Measurements from ENCODE around the gene SGPP1.
"Not testable (repeated sequence)": the region's sequence is repeated elsewhere in the genome, so short reads cannot be mapped to it uniquely, and the experiment has no call there.

Gene SGPP1

DNA sequence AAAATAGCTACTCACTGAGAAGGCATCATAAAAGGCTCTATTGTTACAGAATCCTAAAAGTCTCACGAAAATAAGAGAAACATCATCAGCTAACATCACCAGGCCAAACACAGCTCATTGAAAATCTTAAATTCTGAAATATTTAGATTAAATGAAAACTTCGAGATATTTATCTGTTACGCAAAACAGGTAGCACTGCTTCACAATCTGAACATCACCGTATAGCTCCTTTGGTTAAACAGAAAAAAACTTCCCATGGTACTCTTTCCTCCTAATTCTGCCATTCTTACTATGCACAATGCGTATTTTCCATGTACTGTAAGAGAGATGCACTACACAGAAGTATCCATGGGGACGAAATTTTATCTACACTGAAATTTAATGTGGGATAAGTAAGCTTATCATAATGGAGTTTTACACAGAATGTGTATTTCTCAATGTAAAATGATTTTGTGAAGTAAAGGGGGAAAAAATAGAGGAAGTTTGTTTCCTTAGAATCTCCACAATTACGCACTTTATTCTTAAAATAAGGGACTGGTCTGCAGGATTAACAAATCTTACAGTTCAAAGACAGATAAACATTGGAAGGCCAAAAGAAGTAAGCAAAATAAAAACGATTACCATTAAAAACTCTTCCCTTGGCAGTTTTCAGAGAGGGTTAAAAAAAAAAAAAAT is 1.9 kb downstream of the SGPP1 start:
- H3K4me1 ChIP-seq (ENCODE audit: control insufficient read depth, insufficient read depth, low read length) = peaks cover 17% of the 10 kb centered on the region; the same call in 1 of the 2 replicates
- H3K9me3 ChIP-seq (ENCODE audit: control insufficient read depth, insufficient read depth, low read length) = no peaks in the 10 kb centered on the region
- H3K27me3 ChIP-seq (ENCODE audit: control insufficient read depth, insufficient read depth, low read length) = peaks cover 29% of the 10 kb centered on the region
- H3K9ac ChIP-seq (ENCODE audit: low read depth, low read length) = no peak overlapping the region
- no peaks in the 10 kb centered on the region for H3K36me3 ChIP-seq (ENCODE audit: control insufficient read depth, insufficient read depth, low read length)
- no peak overlapping the region for H3K27ac ChIP-seq (ENCODE audit: low read depth, low read length)
- peak overlapping the region; percentile 74 for H3K4me3 ChIP-seq (ENCODE audit: low read depth, low read length)

DNA sequence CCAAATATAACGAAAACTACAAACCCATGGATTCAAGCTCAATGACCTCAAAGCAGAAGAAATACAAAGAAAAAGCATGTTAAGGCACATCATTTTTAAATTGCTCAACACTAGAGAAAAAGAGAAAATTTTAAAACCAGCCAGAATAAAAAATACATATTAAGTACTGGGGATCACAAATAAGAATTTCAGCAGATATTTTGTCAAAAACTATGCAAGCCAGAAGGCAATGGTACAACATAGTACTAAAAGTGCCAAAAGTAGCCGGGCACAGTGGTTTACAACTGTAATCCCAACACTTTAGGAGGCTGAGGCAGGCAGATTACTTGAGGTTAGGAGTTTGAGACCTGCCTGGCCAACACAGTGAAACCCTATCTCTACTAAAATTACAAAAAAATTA is 10.2 kb downstream of the SGPP1 start:
- H3K9me3 ChIP-seq (ENCODE audit: control insufficient read depth, insufficient read depth, low read length) = peaks cover 12% of the 10 kb centered on the region
- no peak overlapping the region for H3K27ac ChIP-seq (ENCODE audit: low read depth, low read length)
- no peak overlapping the region for H3K9ac ChIP-seq (ENCODE audit: low read depth, low read length)
- H3K27me3 ChIP-seq (ENCODE audit: control insufficient read depth, insufficient read depth, low read length) = no peaks in the 10 kb centered on the region
- no peaks in the 10 kb centered on the region for H3K4me1 ChIP-seq (ENCODE audit: control insufficient read depth, insufficient read depth, low read length)
- H3K4me3 ChIP-seq (ENCODE audit: low read depth, low read length) = no peak overlapping the region
- no peaks in the 10 kb centered on the region for H3K36me3 ChIP-seq (ENCODE audit: control insufficient read depth, insufficient read depth, low read length)

DNA sequence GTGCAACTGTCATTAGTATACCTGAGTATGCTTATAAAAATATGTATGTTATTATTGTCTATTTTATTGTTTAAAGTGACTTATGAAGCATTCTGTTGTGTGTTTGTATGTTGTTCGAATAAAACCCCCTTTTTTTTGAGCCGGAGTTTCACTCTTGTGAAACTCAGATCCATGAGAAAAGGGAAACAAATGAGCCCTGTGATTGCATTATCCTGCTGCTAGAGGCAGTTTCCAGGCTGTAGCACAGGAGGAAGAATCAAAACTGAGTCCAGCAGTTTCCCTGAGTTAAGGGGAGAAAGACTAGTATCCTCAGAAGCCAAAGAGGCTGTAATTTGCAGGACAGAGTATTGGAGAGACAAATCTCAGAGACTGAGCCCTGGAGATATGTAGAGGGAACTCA is 12.5 kb downstream of the SGPP1 start:
- no peak overlapping the region for H3K4me3 ChIP-seq (ENCODE audit: low read depth, low read length)
- H3K9me3 ChIP-seq (ENCODE audit: control insufficient read depth, insufficient read depth, low read length) = peaks cover 12% of the 10 kb centered on the region
- no peaks in the 10 kb centered on the region for H3K36me3 ChIP-seq (ENCODE audit: control insufficient read depth, insufficient read depth, low read length)
- no peaks in the 10 kb centered on the region for H3K27me3 ChIP-seq (ENCODE audit: control insufficient read depth, insufficient read depth, low read length)
- no peak overlapping the region for H3K27ac ChIP-seq (ENCODE audit: low read depth, low read length)
- H3K9ac ChIP-seq (ENCODE audit: low read depth, low read length) = no peak overlapping the region
- H3K4me1 ChIP-seq (ENCODE audit: control insufficient read depth, insufficient read depth, low read length) = no peaks in the 10 kb centered on the region

DNA sequence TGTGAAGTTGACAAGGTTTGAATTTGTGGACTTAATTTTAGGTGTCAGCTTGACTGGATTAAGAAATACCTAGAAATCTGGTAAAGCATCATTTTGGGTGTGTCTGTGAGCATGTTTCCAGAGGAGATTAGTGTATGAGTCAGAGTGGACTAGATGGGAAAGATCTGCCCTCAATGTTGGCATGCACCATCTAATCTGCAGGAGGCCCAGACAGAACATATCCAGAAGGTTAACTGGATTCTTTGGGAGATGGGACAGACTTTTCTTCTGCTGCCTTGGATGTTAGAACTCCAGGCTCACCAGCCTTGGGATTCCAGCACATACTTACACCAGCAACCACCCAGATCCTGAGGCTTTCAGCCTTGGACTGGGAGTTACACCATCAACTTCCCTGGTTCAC is 14.1 kb downstream of the SGPP1 start:
- no peaks in the 10 kb centered on the region for H3K27me3 ChIP-seq (ENCODE audit: control insufficient read depth, insufficient read depth, low read length)
- no peaks in the 10 kb centered on the region for H3K4me1 ChIP-seq (ENCODE audit: control insufficient read depth, insufficient read depth, low read length)
- H3K9ac ChIP-seq (ENCODE audit: low read depth, low read length) = no peak overlapping the region
- H3K27ac ChIP-seq (ENCODE audit: low read depth, low read length) = no peak overlapping the region
- H3K9me3 ChIP-seq (ENCODE audit: control insufficient read depth, insufficient read depth, low read length) = peaks cover 12% of the 10 kb centered on the region
- H3K36me3 ChIP-seq (ENCODE audit: control insufficient read depth, insufficient read depth, low read length) = no peaks in the 10 kb centered on the region
- no peak overlapping the region for H3K4me3 ChIP-seq (ENCODE audit: low read depth, low read length)

- Histone ChIP-seq H3K9ac (ENCODE audit: low read depth, low read length) (no peak overlapping the region), H3K27me3 (ENCODE audit: control insufficient read depth, insufficient read depth, low read length) (no peaks in the 10 kb centered on the region), H3K4me3 (ENCODE audit: low read depth, low read length) (no peak overlapping the region), H3K27ac (ENCODE audit: low read depth, low read length) (no peak overlapping the region), H3K9me3 (ENCODE audit: control insufficient read depth, insufficient read depth, low read length) (peaks cover 7% of the 10 kb centered on the region), H3K4me1 (ENCODE audit: control insufficient read depth, insufficient read depth, low read length) (no peaks in the 10 kb centered on the region), H3K36me3 (ENCODE audit: control insufficient read depth, insufficient read depth, low read length) (no peaks in the 10 kb centered on the region)
Measured at GRCh38 chr14:63713058-63713457, 14.8 kb downstream of the SGPP1 start.

- Histone ChIP-seq H3K9me3 (ENCODE audit: control insufficient read depth, insufficient read depth, low read length) (no peaks in the 10 kb centered on the region), H3K27me3 (ENCODE audit: control insufficient read depth, insufficient read depth, low read length) (no peaks in the 10 kb centered on the region), H3K4me1 (ENCODE audit: control insufficient read depth, insufficient read depth, low read length) (no peaks in the 10 kb centered on the region), H3K27ac (ENCODE audit: low read depth, low read length) (no peak overlapping the region), H3K4me3 (ENCODE audit: low read depth, low read length) (no peak overlapping the region), H3K9ac (ENCODE audit: low read depth, low read length) (no peak overlapping the region), H3K36me3 (ENCODE audit: control insufficient read depth, insufficient read depth, low read length) (no peaks in the 10 kb centered on the region)
Measured at GRCh38 chr14:63712123-63712522, 15.7 kb downstream of the SGPP1 start.

- Histone ChIP-seq H3K4me1 (ENCODE audit: control insufficient read depth, insufficient read depth, low read length) (no peaks in the 10 kb centered on the region), H3K9me3 (ENCODE audit: control insufficient read depth, insufficient read depth, low read length) (no peaks in the 10 kb centered on the region), H3K27me3 (ENCODE audit: control insufficient read depth, insufficient read depth, low read length) (no peaks in the 10 kb centered on the region), H3K36me3 (ENCODE audit: control insufficient read depth, insufficient read depth, low read length) (no peaks in the 10 kb centered on the region), H3K9ac (ENCODE audit: low read depth, low read length) (no peak overlapping the region), H3K27ac (ENCODE audit: low read depth, low read length) (no peak overlapping the region), H3K4me3 (ENCODE audit: low read depth, low read length) (no peak overlapping the region)
Measured at GRCh38 chr14:63710497-63710896, 17.4 kb downstream of the SGPP1 start.

DNA sequence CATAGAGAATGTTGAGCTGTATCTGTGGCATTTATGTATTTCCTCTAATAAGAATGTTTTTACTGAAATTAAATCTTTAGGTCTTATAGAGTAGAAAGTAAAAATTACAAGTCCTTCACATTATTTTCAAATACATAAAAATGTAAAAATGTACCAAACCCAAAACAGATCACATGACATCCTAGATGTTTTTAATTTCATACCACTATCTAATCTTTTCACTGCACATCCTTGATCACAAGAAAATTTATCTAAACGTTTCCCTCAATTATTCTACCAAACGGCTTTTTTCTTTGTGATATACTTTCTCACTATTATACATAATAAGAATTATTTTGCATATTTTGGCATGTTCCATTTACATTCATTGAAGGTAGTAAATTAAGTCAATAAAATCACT is 18.3 kb downstream of the SGPP1 start:
- Histone ChIP-seq H3K27me3 (ENCODE audit: control insufficient read depth, insufficient read depth, low read length) (no peaks in the 10 kb centered on the region), H3K27ac (ENCODE audit: low read depth, low read length) (no peak overlapping the region), H3K36me3 (ENCODE audit: control insufficient read depth, insufficient read depth, low read length) (no peaks in the 10 kb centered on the region), H3K4me3 (ENCODE audit: low read depth, low read length) (no peak overlapping the region), H3K4me1 (ENCODE audit: control insufficient read depth, insufficient read depth, low read length) (no peaks in the 10 kb centered on the region), H3K9me3 (ENCODE audit: control insufficient read depth, insufficient read depth, low read length) (no peaks in the 10 kb centered on the region), H3K9ac (ENCODE audit: low read depth, low read length) (no peak overlapping the region)

- Histone ChIP-seq H3K36me3 (ENCODE audit: control insufficient read depth, insufficient read depth, low read length) (no peaks in the 10 kb centered on the region), H3K9ac (ENCODE audit: low read depth, low read length) (no peak overlapping the region), H3K4me1 (ENCODE audit: control insufficient read depth, insufficient read depth, low read length) (no peaks in the 10 kb centered on the region), H3K4me3 (ENCODE audit: low read depth, low read length) (no peak overlapping the region), H3K9me3 (ENCODE audit: control insufficient read depth, insufficient read depth, low read length) (no peaks in the 10 kb centered on the region), H3K27ac (ENCODE audit: low read depth, low read length) (no peak overlapping the region), H3K27me3 (ENCODE audit: control insufficient read depth, insufficient read depth, low read length) (no peaks in the 10 kb centered on the region)
Measured at GRCh38 chr14:63707216-63707615, 20.6 kb downstream of the SGPP1 start.

DNA sequence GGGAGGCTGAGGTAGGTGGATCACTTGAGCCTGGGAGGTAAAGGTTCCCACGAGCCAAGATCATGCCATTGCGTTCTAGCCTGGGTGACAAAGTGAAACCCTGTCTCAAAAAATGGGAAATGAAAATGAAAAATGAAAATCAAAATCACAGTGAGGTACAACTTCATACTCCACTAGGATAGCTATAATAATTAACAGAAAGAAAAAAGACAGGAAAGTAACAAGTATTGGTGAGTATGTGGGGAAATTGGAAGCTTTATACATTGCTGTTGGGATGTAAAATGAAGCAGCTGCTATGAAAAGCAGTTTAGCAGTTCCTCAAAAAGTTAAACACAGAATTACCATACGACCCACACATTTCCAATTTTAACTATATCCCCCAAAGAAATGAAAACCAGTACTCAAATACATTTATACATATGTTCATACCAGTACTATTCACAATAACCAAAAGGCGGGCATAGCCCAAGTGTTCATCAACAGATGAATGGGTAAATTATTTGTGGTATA is 22.2 kb downstream of the SGPP1 start:
- Histone ChIP-seq H3K4me3 (ENCODE audit: low read depth, low read length) (no peak overlapping the region), H3K9ac (ENCODE audit: low read depth, low read length) (no peak overlapping the region), H3K9me3 (ENCODE audit: control insufficient read depth, insufficient read depth, low read length) (no peaks in the 10 kb centered on the region), H3K27ac (ENCODE audit: low read depth, low read length) (no peak overlapping the region), H3K27me3 (ENCODE audit: control insufficient read depth, insufficient read depth, low read length) (no peaks in the 10 kb centered on the region), H3K36me3 (ENCODE audit: control insufficient read depth, insufficient read depth, low read length) (no peaks in the 10 kb centered on the region), H3K4me1 (ENCODE audit: control insufficient read depth, insufficient read depth, low read length) (peaks cover 4% of the 10 kb centered on the region; the same call in 1 of the 2 replicates)

GRCh38 chr14:63702530-63702929 is 25.3 kb downstream of the SGPP1 start:
- not testable (repeated sequence) for H3K9me3 ChIP-seq (ENCODE audit: control insufficient read depth, insufficient read depth, low read length); H3K36me3 ChIP-seq (ENCODE audit: control insufficient read depth, insufficient read depth, low read length); H3K4me1 ChIP-seq (ENCODE audit: control insufficient read depth, insufficient read depth, low read length); H3K27me3 ChIP-seq (ENCODE audit: control insufficient read depth, insufficient read depth, low read length); H3K9ac ChIP-seq (ENCODE audit: low read depth, low read length); H3K4me3 ChIP-seq (ENCODE audit: low read depth, low read length); H3K27ac ChIP-seq (ENCODE audit: low read depth, low read length)
